CD4-positive, alpha-beta T cell treated with Interferon gamma for 1 hour (primary cell): ENCODE data around the gene CD68.
"Not testable (repeated sequence)": the region's sequence is repeated elsewhere in the genome, so short reads cannot be mapped to it uniquely, and the experiment has no call there.

Experiments used
- DNase-seq: peaks from one replicate; pipeline ENCODE4 v3.0.0-alpha.2; 2020

The CD68 gene

GRCh38 chr17:7614425-7615264, 35.2 kb downstream of the CD68 start, which contains the start of gene FXR2:
Gene FXR2 (minus strand): TSS chr17:7614897. CDS start chr17:7614532, 365 bp downstream.
- peak; percentile 100 for DNase-seq

GRCh38 chr17:7615265-7615747, 35.9 kb downstream of the CD68 start:
- no peak for DNase-seq

- no peak for DNase-seq
These were observed 39.2 kb downstream of the CD68 start for GRCh38 chr17:7618608-7619007.

- no peak for DNase-seq
These were observed 41.4 kb downstream of the CD68 start for GRCh38 chr17:7620835-7621234.

- no peak for DNase-seq
These were observed 44.2 kb downstream of the CD68 start for GRCh38 chr17:7623661-7624060.

- DNase-seq, result not testable (repeated sequence)
These were observed 46.3 kb downstream of the CD68 start for GRCh38 chr17:7625749-7626148.

- DNase-seq, result peak; percentile 28
These were observed 46.9 kb downstream of the CD68 start for GRCh38 chr17:7626307-7626706.

- DNase-seq, result no peak
These were observed 47.5 kb downstream of the CD68 start for GRCh38 chr17:7626956-7627249.

- peak; percentile 90 for DNase-seq
These were observed 48.0 kb downstream of the CD68 start, which contains the start of gene SAT2 for GRCh38 chr17:7627250-7628121. Gene SAT2 (minus strand): TSS chr17:7627821. CDS start chr17:7627635, 186 bp downstream.

GRCh38 chr17:7629939-7630571, 50.6 kb downstream of the CD68 start, which contains the start of gene SHBG:
Gene SHBG (plus strand): TSS chr17:7630135. CDS start chr17:7630173, 38 bp downstream.
- DNase-seq, result no peak
